A673 (cell line): ENCODE results near the gene CCL21.

Experiments used
- CTCF ChIP-seq: fragments of 300-800, 200-600 bp; sonication (generic); conservative IDR thresholded peaks from 2 replicates; pipeline ENCODE4 v1.5.1; 2017; ENCODE audit warnings: low read depth, mild to moderate bottlenecking, antibody characterized with exemption, low read length, moderate library complexity, mixed read lengths
- EZH2 ChIP-seq: fragments of 200-600 bp; sonication (generic); IDR thresholded peaks from 2 replicates; pipeline ENCODE4 v1.6.1; 2017; ENCODE audit warnings: borderline replicate concordance, low read depth, mild to moderate bottlenecking, mixed read lengths, antibody characterized with exemption, low read length; ENCODE audit not compliant: poor library complexity, severe bottlenecking

DNA sequence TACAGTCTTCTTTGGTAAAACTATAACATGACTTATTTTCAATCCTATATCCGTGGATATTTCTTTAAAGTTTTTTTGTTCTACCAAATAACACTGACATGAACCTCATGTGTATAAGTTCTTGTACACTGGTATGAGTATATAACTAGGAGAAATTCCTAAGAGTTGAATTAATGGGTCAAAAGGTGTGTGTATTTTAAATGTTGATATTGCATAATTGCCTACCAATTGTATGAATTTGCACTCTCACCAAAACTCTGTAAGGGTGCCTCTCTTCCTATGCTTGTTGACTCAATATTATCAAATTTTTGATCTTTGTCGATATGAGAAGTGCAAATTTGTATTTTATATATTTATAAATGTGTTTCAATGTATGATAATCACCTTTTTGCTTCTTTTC lies 22.9 kb upstream of the CCL21 start:
- no peak for TF ChIP-seq CTCF
- no peak for TF ChIP-seq EZH2
